Measurements from ENCODE around the gene ADAMTS1.
"Not testable (repeated sequence)": the region's sequence is repeated elsewhere in the genome, so short reads cannot be mapped to it uniquely, and the experiment has no call there.

The ADAMTS1 gene

DNA sequence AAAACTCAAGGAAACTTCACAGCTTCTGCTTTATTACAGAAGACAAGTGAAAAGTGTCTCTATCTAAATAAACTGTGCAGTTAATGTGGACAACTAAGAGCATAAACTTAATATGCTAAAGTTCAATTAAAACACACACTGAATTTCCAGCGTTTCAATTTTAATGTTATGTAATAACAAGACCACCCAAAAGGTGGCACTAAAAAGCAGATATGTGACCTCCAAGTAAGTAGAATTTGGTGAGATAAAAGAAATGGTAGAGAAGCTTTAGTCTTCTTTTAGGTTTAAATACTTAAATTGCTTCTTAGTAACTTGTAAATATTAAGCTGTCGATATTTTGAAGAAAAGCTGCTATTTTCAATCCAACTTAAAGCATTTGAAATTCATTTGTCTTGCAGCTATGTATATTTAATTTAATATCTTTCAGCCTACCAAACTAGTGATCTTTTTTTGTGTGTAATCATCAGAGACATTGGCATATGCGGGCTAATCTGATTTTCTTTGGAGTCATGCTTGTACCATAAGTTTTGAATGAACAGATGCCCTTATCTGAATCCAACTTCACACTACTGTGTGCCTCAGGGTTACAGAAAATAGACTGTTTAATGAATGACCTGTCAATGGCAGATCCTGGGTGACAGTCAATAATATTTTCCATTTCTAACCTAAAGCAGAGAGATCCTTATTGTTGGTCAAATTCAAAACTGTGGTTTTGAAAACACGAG is 36.5 kb upstream of the ADAMTS1 start:
- Histone ChIP-seq H3K36me3 (ENCODE audit: insufficient read depth, insufficient read length, low read length) (no peaks in the 10 kb centered on the region), H3K9me3 (ENCODE audit: insufficient read depth, low read length) (no peaks in the 10 kb centered on the region), H3K27me3 (ENCODE audit: insufficient read depth, insufficient read length) (no peaks in the 10 kb centered on the region), H3K9ac (ENCODE audit: insufficient read length, low read depth) (no peak overlapping the region), H3K4me1 (ENCODE audit: insufficient read depth, insufficient read length) (no peaks in the 10 kb centered on the region), H3K4me3 (ENCODE audit: insufficient read length, low read depth) (no peak overlapping the region)
- DNase-seq (ENCODE audit: low read depth, low spot score) = peak; percentile 15
- TF ChIP-seq ZNF274 (IDR thresholded peaks at IDR 0.05; ENCODE audit: low read depth, low read length) = no peak
- no peak for TF ChIP-seq YY1 (IDR thresholded peaks at IDR 0.05; ENCODE audit: insufficient read depth, insufficient read length)
- TF ChIP-seq SUZ12 (IDR thresholded peaks at IDR 0.05; ENCODE audit: extremely low read depth, insufficient read depth, insufficient read length) = no peak

- Histone ChIP-seq H3K9ac (ENCODE audit: insufficient read length, low read depth) (no peak overlapping the region), H3K36me3 (ENCODE audit: insufficient read depth, insufficient read length, low read length) (no peaks in the 10 kb centered on the region), H3K4me1 (ENCODE audit: insufficient read depth, insufficient read length) (no peaks in the 10 kb centered on the region), H3K4me3 (ENCODE audit: insufficient read length, low read depth) (no peak overlapping the region), H3K27me3 (ENCODE audit: insufficient read depth, insufficient read length) (no peaks in the 10 kb centered on the region), H3K9me3 (ENCODE audit: insufficient read depth, low read length) (peaks cover 19% of the 10 kb centered on the region)
- DNase-seq (ENCODE audit: low read depth, low spot score) = no peak
- TF ChIP-seq ZNF274 (IDR thresholded peaks at IDR 0.05; ENCODE audit: low read depth, low read length) (no peak), SUZ12 (IDR thresholded peaks at IDR 0.05; ENCODE audit: extremely low read depth, insufficient read depth, insufficient read length) (no peak), YY1 (IDR thresholded peaks at IDR 0.05; ENCODE audit: insufficient read depth, insufficient read length) (no peak)
These were observed 31.8 kb upstream of the ADAMTS1 start for GRCh38 chr21:26877018-26877417.

DNA sequence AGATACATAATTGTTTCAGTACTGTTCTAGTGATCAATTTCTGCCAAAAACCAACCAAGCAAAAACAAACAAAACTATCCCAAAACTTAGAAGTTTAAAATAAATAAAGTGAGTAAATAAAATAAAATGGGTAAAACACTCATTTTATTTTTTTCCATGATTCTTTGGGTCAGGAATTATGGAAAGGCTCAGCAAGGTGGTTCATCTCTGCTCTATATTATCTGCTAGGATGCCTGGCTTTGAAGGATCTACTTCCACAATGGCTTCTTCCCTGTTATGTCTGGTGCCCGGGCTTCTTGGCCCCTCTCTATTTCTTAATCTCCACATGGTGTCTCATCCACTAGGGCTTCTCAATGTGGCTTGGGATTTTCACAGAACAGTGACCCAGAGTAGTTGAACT is 29.1 kb upstream of the ADAMTS1 start:
- DNase-seq (ENCODE audit: low read depth, low spot score) = no peak
- H3K9ac ChIP-seq (ENCODE audit: insufficient read length, low read depth) = no peak overlapping the region
- no peaks in the 10 kb centered on the region for H3K27me3 ChIP-seq (ENCODE audit: insufficient read depth, insufficient read length)
- no peak overlapping the region for H3K4me3 ChIP-seq (ENCODE audit: insufficient read length, low read depth)
- no peaks in the 10 kb centered on the region for H3K4me1 ChIP-seq (ENCODE audit: insufficient read depth, insufficient read length)
- no peak for TF ChIP-seq YY1 (IDR thresholded peaks at IDR 0.05; ENCODE audit: insufficient read depth, insufficient read length)
- TF ChIP-seq SUZ12 (IDR thresholded peaks at IDR 0.05; ENCODE audit: extremely low read depth, insufficient read depth, insufficient read length) = no peak
- TF ChIP-seq ZNF274 (IDR thresholded peaks at IDR 0.05; ENCODE audit: low read depth, low read length) = no peak
- H3K9me3 ChIP-seq (ENCODE audit: insufficient read depth, low read length) = peaks cover 19% of the 10 kb centered on the region
- H3K36me3 ChIP-seq (ENCODE audit: insufficient read depth, insufficient read length, low read length) = no peaks in the 10 kb centered on the region

- no peaks in the 10 kb centered on the region for H3K27me3 ChIP-seq (ENCODE audit: insufficient read depth, insufficient read length)
- 0 out of 2 replicates have a peak, but pooled peaks cover 3% of the 10 kb centered on the region for H3K9me3 ChIP-seq (ENCODE audit: insufficient read depth, low read length)
- no peaks in the 10 kb centered on the region for H3K36me3 ChIP-seq (ENCODE audit: insufficient read depth, insufficient read length, low read length)
- TF ChIP-seq ZNF274 (IDR thresholded peaks at IDR 0.05; ENCODE audit: low read depth, low read length) (no peak), YY1 (IDR thresholded peaks at IDR 0.05; ENCODE audit: insufficient read depth, insufficient read length) (no peak), SUZ12 (IDR thresholded peaks at IDR 0.05; ENCODE audit: extremely low read depth, insufficient read depth, insufficient read length) (no peak)
- no peak overlapping the region for H3K9ac ChIP-seq (ENCODE audit: insufficient read length, low read depth)
- H3K4me3 ChIP-seq (ENCODE audit: insufficient read length, low read depth) = no peak overlapping the region
- no peaks in the 10 kb centered on the region for H3K4me1 ChIP-seq (ENCODE audit: insufficient read depth, insufficient read length)
- DNase-seq (ENCODE audit: low read depth, low spot score) = no peak
These were observed 20.6 kb upstream of the ADAMTS1 start for GRCh38 chr21:26865857-26866256.

GRCh38 chr21:26856871-26857350 is 11.7 kb upstream of the ADAMTS1 start:
- H3K9me3 ChIP-seq (ENCODE audit: insufficient read depth, low read length); H3K4me3 ChIP-seq (ENCODE audit: insufficient read length, low read depth); H3K9ac ChIP-seq (ENCODE audit: insufficient read length, low read depth); H3K4me1 ChIP-seq (ENCODE audit: insufficient read depth, insufficient read length); H3K36me3 ChIP-seq (ENCODE audit: insufficient read depth, insufficient read length, low read length); DNase-seq (ENCODE audit: low read depth, low spot score); H3K27me3 ChIP-seq (ENCODE audit: insufficient read depth, insufficient read length): not testable (repeated sequence)

DNA sequence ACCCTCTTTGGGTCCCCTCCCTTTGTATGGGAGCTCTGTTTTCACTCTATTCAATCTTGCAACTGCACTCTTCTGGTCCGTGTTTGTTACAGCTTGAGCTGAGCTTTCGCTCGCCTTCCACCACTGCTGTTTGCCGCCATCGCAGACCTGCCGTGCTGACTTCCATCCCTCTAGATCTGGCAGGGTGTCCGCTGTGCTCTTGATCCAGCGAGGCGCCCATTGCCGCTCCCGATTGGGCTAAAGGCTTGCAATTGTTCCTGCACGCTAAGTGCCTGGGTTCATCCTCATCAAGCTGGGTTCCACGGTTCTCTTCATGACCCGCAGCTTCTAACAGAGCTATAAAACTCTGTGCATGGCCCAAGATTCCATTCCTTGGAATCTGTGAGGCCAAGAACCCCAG is 9.5 kb upstream of the ADAMTS1 start:
- not testable (repeated sequence) for DNase-seq (ENCODE audit: low read depth, low spot score); H3K9ac ChIP-seq (ENCODE audit: insufficient read length, low read depth); H3K9me3 ChIP-seq (ENCODE audit: insufficient read depth, low read length); H3K36me3 ChIP-seq (ENCODE audit: insufficient read depth, insufficient read length, low read length); H3K4me1 ChIP-seq (ENCODE audit: insufficient read depth, insufficient read length); H3K27me3 ChIP-seq (ENCODE audit: insufficient read depth, insufficient read length); H3K4me3 ChIP-seq (ENCODE audit: insufficient read length, low read depth)

GRCh38 chr21:26852423-26852822 is 7.2 kb upstream of the ADAMTS1 start:
- Histone ChIP-seq H3K27me3 (ENCODE audit: insufficient read depth, insufficient read length) (peaks cover 7% of the 10 kb centered on the region), H3K4me1 (ENCODE audit: insufficient read depth, insufficient read length) (peaks cover 5% of the 10 kb centered on the region), H3K9me3 (ENCODE audit: insufficient read depth, low read length) (0 out of 2 replicates have a peak, but pooled peaks cover 4% of the 10 kb centered on the region), H3K4me3 (ENCODE audit: insufficient read length, low read depth) (no peak overlapping the region), H3K9ac (ENCODE audit: insufficient read length, low read depth) (no peak overlapping the region), H3K36me3 (ENCODE audit: insufficient read depth, insufficient read length, low read length) (no peaks in the 10 kb centered on the region)
- DNase-seq (ENCODE audit: low read depth, low spot score) = peak; percentile 77
- TF ChIP-seq YY1 (IDR thresholded peaks at IDR 0.05; ENCODE audit: insufficient read depth, insufficient read length) = no peak
- no peak for TF ChIP-seq SUZ12 (IDR thresholded peaks at IDR 0.05; ENCODE audit: extremely low read depth, insufficient read depth, insufficient read length)
- TF ChIP-seq ZNF274 (IDR thresholded peaks at IDR 0.05; ENCODE audit: low read depth, low read length) = no peak

Measured in NT2/D1 (cell line).